Peyer's patch (tissue), 4 donors: Measurements from ENCODE around the gene ACADSB. TPM values are rescaled to one million over a fixed set of nuclear protein-coding genes. Genes with fewer than 3 reads are reported as not detected.
A peak's percentile ranks its signal among the peaks of the same experiment; 100 is the strongest.

Experiments
- DNase-seq, 3 donors: peaks; one replicate each; pipeline ENCODE4 v3.0.0-alpha.2; 2017 to 2019
- H3K27ac ChIP-seq, 4 donors: fragments of 200-600 bp; sonication (generic); one replicate each; pipeline ENCODE4 v1.5.1; 2016 to 2019
- H3K27me3 ChIP-seq, 2 donors: fragments of 200-600 bp; sonication (generic); one replicate each; pipeline ENCODE4 v1.5.1; 2019
- H3K36me3 ChIP-seq, 3 donors: fragments of 200-600 bp; sonication (generic); one replicate each; pipeline ENCODE4 v1.5.1; 2016 to 2019
- H3K4me1 ChIP-seq, 4 donors: fragments of 200-600 bp; sonication (generic); one replicate each; pipeline ENCODE4 v1.5.1; 2016 to 2019
- H3K4me3 ChIP-seq, 4 donors: fragments of 200-600 bp; sonication (generic); 1 replicate in 3 of 4; 2 replicates in 1 of 4; pipeline ENCODE4 v1.5.1; 2016 to 2019; ENCODE audit warnings: mild to moderate bottlenecking in 1 of 4
- H3K9me3 ChIP-seq, 4 donors: fragments of 200-600 bp; sonication (generic); one replicate each; pipeline ENCODE4 v1.5.1; 2016 to 2019; ENCODE audit warnings: mild to moderate bottlenecking in 1 of 4
- CTCF ChIP-seq, 6 experiments: fragments of 450-650 bp in 4 of 6; fragments of 200-600 bp in 2 of 6; sonication (generic) in 1 of 6; IDR thresholded peaks; one replicate each; pipeline ENCODE4 v1.5.1; 2017 to 2019; ENCODE audit warnings: antibody characterized with exemption in 6 of 6, mild to moderate bottlenecking in 3 of 6, moderate library complexity in 1 of 6
- POLR2A ChIP-seq, 2 donors: fragments of 450-650 bp; IDR thresholded peaks; one replicate each; pipeline ENCODE4 v1.5.1; 2017; ENCODE audit warnings: antibody characterized with exemption in 2 of 2, mild to moderate bottlenecking in 2 of 2, moderate library complexity in 2 of 2
- total RNA-seq, 4 donors: library from RNA; depleted of rRNA; stranded (reverse); fragments of >200 nt; gene quantifications; one replicate each; pipeline ENCODE4 v1.1.0, GENCODE V29; 2016

ACADSB gene
- total RNA-seq, 4 donors from 2014 or later, result 9.1 to 14.2 (median 10.2) TPM

- TF ChIP-seq POLR2A (IDR thresholded peaks at IDR 0.05) (no peak), CTCF (IDR thresholded peaks at IDR 0.05) (no peak)
- Histone ChIP-seq H3K4me3 (no peak overlapping the region), H3K27ac (no peak overlapping the region), H3K36me3 (no peaks in the 10 kb centered on the region), H3K9me3 (no peaks in the 10 kb centered on the region), H3K27me3 (no peaks in the 10 kb centered on the region), H3K4me1 (no peaks in the 10 kb centered on the region)
- no peak for DNase-seq
Measured at GRCh38 chr10:123100030-123100762, 91.4 kb downstream of the ACADSB start.

- Histone ChIP-seq H3K9me3 (no peaks in the 10 kb centered on the region), H3K27me3 (no peaks in the 10 kb centered on the region), H3K4me3 (no peak overlapping the region), H3K27ac (no peak overlapping the region), H3K36me3 (no peaks in the 10 kb centered on the region), H3K4me1 (no peaks in the 10 kb centered on the region)
- DNase-seq, result no peak
- peak in 2 of 6 experiments; percentile 4 to 9 for TF ChIP-seq CTCF (IDR thresholded peaks at IDR 0.05)
- no peak for TF ChIP-seq POLR2A (IDR thresholded peaks at IDR 0.05)
Measured at GRCh38 chr10:123101872-123102271, 93.1 kb downstream of the ACADSB start.

- no peaks in the 10 kb centered on the region for H3K27me3 ChIP-seq
- H3K27ac ChIP-seq, result no peak overlapping the region
- H3K4me1 ChIP-seq, result no peaks in the 10 kb centered on the region
- no peak for DNase-seq
- TF ChIP-seq CTCF (IDR thresholded peaks at IDR 0.05) (no peak), POLR2A (IDR thresholded peaks at IDR 0.05) (no peak)
- no peaks in the 10 kb centered on the region for H3K9me3 ChIP-seq
- no peaks in the 10 kb centered on the region for H3K36me3 ChIP-seq
- no peak overlapping the region for H3K4me3 ChIP-seq
Measured at GRCh38 chr10:123102673-123103072, 93.9 kb downstream of the ACADSB start.

GRCh38 chr10:123103944-123104343, 95.1 kb downstream of the ACADSB start:
- Histone ChIP-seq H3K36me3 (no peaks in the 10 kb centered on the region), H3K27me3 (no peaks in the 10 kb centered on the region), H3K4me3 (no peak overlapping the region), H3K4me1 (no peaks in the 10 kb centered on the region), H3K9me3 (no peaks in the 10 kb centered on the region), H3K27ac (no peak overlapping the region)
- TF ChIP-seq POLR2A (IDR thresholded peaks at IDR 0.05) (no peak), CTCF (IDR thresholded peaks at IDR 0.05) (no peak)
- DNase-seq, result no peak

Other genes starting within 250 kb of the ACADSB start
- gene CUZD1, start 163.1 kb upstream of the ACADSB start, total RNA-seq, result 10 to 100 TPM in 1 of 4 donors, 1 to 10 TPM in 1, under 1 TPM in 2; 0.35 to 11.6 (median 1.5) TPM
- gene FAM24B, start 129.4 kb upstream of the ACADSB start, total RNA-seq, result 1 to 10 TPM; 3.7 to 6.0 (median 4.9) TPM
- gene FAM24A, start 98.4 kb upstream of the ACADSB start, total RNA-seq, result not detected
- 10 to 100 TPM in 1 of 4 donors, 1 to 10 TPM in 3; 5.6 to 93.3 (median 7.5) TPM for gene C10orf88, start 54.8 kb upstream of the ACADSB start, total RNA-seq
- 1 to 10 TPM in 3 of 4 donors, not detected in 1; 1.2 to 3.6 (median 3.5) TPM for gene PSTK, start 28.6 kb upstream of the ACADSB start, total RNA-seq
- gene IKZF5, start 211 bp upstream of the ACADSB start, total RNA-seq, result 1 to 10 TPM; 7.4 to 9.5 (median 8.1) TPM
- 1 to 10 TPM in 2 of 4 donors, not detected in 2; 1.1 to 3.4 TPM for gene HMX3, start 127.0 kb downstream of the ACADSB start, total RNA-seq
- 1 to 10 TPM in 1 of 4 donors, not detected in 3; 1.0 TPM for gene HMX2, start 139.1 kb downstream of the ACADSB start, total RNA-seq
- 100 to 1,000 TPM in 2 of 4 donors, 10 to 100 TPM in 2; 51.1 to 168 (median 102) TPM for gene BUB3, start 145.4 kb downstream of the ACADSB start, total RNA-seq